ENCODE data around the gene MRPS12.
"Not testable (repeated sequence)": the region's sequence is repeated elsewhere in the genome, so short reads cannot be mapped to it uniquely, and the experiment has no call there.

The MRPS12 gene

GRCh38 chr19:38930776-38931520 lies at the start of gene MRPS12:
MRPS12 (plus strand) TSS chr19:38930944; CDS start chr19:38931295, 351 bp downstream.
- Histone ChIP-seq H3K36me3 (ENCODE audit: control insufficient read depth, insufficient read depth, low read length) (peaks cover 27% of the 10 kb centered on the region), H3K9me3 (ENCODE audit: control insufficient read depth, insufficient read depth, low read length) (peaks cover 15% of the 10 kb centered on the region), H3K4me3 (ENCODE audit: low read depth, low read length) (peak within 1 kb of the TSS; percentile 88), H3K4me1 (ENCODE audit: control insufficient read depth, insufficient read depth, low read length) (0 out of 2 replicates have a peak, but pooled peaks cover 3% of the 10 kb centered on the region), H3K9ac (ENCODE audit: low read depth, low read length) (peak within 1 kb of the TSS; percentile 96), H3K27me3 (ENCODE audit: control insufficient read depth, insufficient read depth, low read length) (no peaks in the 10 kb centered on the region), H3K27ac (ENCODE audit: low read depth, low read length) (peak within 1 kb of the TSS; percentile 99)

DNA sequence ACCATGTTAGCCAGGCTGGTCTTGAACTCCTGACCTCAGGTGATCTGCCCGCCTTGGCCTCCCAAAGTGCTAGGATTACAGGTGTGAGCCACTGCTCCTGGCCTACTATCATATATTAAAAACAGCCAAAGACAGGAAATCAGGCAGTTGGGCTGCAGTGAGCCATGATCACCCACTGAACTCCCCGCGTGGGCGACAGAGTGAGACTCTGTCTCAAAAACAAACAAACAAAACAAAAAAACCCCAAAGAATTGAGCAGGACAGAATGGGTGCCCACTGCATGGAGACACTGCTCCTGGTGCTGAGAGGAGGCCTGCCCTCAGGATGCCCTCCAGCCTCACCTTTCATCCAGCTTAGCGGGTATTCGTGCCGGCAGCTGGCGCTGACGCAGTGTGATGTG lies 47.5 kb upstream of the MRPS12 start:
- H3K27me3 ChIP-seq (ENCODE audit: control insufficient read depth, insufficient read depth, low read length), result no peaks in the 10 kb centered on the region
- no peak overlapping the region for H3K27ac ChIP-seq (ENCODE audit: low read depth, low read length)
- H3K4me3 ChIP-seq (ENCODE audit: low read depth, low read length), result no peak overlapping the region
- H3K36me3 ChIP-seq (ENCODE audit: control insufficient read depth, insufficient read depth, low read length), result no peaks in the 10 kb centered on the region
- H3K9ac ChIP-seq (ENCODE audit: low read depth, low read length), result no peak overlapping the region
- no peaks in the 10 kb centered on the region for H3K9me3 ChIP-seq (ENCODE audit: control insufficient read depth, insufficient read depth, low read length)
- no peaks in the 10 kb centered on the region for H3K4me1 ChIP-seq (ENCODE audit: control insufficient read depth, insufficient read depth, low read length)

DNA sequence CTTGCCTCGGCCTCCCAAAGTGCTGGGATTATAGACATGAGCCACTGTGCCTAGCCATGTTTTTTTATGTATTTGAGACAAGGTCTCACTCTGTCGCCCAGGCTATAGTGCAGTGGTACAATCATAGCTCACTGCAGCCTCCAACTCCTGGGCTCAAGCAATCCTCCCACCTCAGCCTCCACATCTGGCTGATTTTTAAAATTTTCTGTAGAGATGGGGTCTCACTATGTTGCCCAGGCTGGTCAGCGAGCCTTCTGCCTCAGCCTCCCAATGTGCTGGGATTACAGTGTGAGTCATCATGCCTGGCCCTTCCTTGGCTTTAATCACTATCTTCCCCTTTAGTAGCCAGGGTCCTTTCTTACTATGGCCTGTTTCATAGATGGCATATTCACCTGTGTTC lies 46.1 kb upstream of the MRPS12 start:
- not testable (repeated sequence) for H3K27ac ChIP-seq (ENCODE audit: low read depth, low read length); H3K9me3 ChIP-seq (ENCODE audit: control insufficient read depth, insufficient read depth, low read length); H3K9ac ChIP-seq (ENCODE audit: low read depth, low read length); H3K27me3 ChIP-seq (ENCODE audit: control insufficient read depth, insufficient read depth, low read length); H3K4me1 ChIP-seq (ENCODE audit: control insufficient read depth, insufficient read depth, low read length); H3K4me3 ChIP-seq (ENCODE audit: low read depth, low read length); H3K36me3 ChIP-seq (ENCODE audit: control insufficient read depth, insufficient read depth, low read length)

DNA sequence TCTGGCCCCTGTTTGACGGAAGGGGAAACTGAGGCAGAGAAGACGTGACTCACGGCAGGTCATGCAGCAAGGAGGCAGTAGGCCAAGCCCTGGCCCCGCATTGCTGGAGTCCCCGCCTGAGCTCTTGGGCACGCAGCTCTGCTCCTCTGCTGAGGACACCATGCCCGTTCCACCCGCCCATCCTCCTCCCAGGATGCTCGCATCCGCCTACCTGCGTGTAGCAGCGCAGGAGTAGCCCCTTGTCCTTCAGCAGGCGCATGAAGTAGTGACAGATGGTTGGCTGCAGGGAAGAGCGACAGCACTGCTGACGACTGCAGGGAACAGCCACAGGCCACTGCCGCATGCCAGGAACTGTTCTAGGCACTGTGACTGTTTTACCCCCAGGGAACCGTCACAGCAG lies 41.9 kb upstream of the MRPS12 start:
- Histone ChIP-seq H3K27me3 (ENCODE audit: control insufficient read depth, insufficient read depth, low read length) (no peaks in the 10 kb centered on the region), H3K9me3 (ENCODE audit: control insufficient read depth, insufficient read depth, low read length) (no peaks in the 10 kb centered on the region), H3K36me3 (ENCODE audit: control insufficient read depth, insufficient read depth, low read length) (no peaks in the 10 kb centered on the region), H3K4me1 (ENCODE audit: control insufficient read depth, insufficient read depth, low read length) (no peaks in the 10 kb centered on the region), H3K27ac (ENCODE audit: low read depth, low read length) (no peak overlapping the region), H3K4me3 (ENCODE audit: low read depth, low read length) (no peak overlapping the region), H3K9ac (ENCODE audit: low read depth, low read length) (no peak overlapping the region)

DNA sequence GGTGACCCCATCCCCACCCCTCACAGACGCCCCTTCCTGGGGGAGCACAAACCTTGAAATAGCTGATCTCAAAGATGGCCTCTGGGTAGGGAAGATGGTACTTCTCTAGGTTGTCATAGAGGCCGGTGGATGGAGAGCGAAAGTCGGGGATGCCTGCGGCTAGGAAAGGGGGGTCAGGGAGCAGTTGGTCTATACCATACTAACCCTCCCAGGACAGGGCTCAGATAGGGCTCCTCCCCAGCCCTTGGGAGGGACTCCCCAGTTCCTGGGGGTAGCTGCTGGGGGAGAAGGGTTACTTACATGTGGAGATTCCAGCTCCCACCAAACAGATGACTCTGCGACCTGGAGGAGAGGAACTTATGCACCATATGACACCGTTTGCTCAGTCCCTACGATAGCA lies 40.9 kb upstream of the MRPS12 start:
- no peak overlapping the region for H3K27ac ChIP-seq (ENCODE audit: low read depth, low read length)
- no peaks in the 10 kb centered on the region for H3K9me3 ChIP-seq (ENCODE audit: control insufficient read depth, insufficient read depth, low read length)
- no peaks in the 10 kb centered on the region for H3K4me1 ChIP-seq (ENCODE audit: control insufficient read depth, insufficient read depth, low read length)
- no peak overlapping the region for H3K4me3 ChIP-seq (ENCODE audit: low read depth, low read length)
- no peak overlapping the region for H3K9ac ChIP-seq (ENCODE audit: low read depth, low read length)
- H3K27me3 ChIP-seq (ENCODE audit: control insufficient read depth, insufficient read depth, low read length), result no peaks in the 10 kb centered on the region
- H3K36me3 ChIP-seq (ENCODE audit: control insufficient read depth, insufficient read depth, low read length), result no peaks in the 10 kb centered on the region

GRCh38 chr19:38890686-38891085 lies 40.1 kb upstream of the MRPS12 start:
- Histone ChIP-seq H3K9ac (ENCODE audit: low read depth, low read length) (no peak overlapping the region), H3K4me1 (ENCODE audit: control insufficient read depth, insufficient read depth, low read length) (no peaks in the 10 kb centered on the region), H3K36me3 (ENCODE audit: control insufficient read depth, insufficient read depth, low read length) (no peaks in the 10 kb centered on the region), H3K27me3 (ENCODE audit: control insufficient read depth, insufficient read depth, low read length) (no peaks in the 10 kb centered on the region), H3K4me3 (ENCODE audit: low read depth, low read length) (no peak overlapping the region), H3K27ac (ENCODE audit: low read depth, low read length) (no peak overlapping the region), H3K9me3 (ENCODE audit: control insufficient read depth, insufficient read depth, low read length) (no peaks in the 10 kb centered on the region)

GRCh38 chr19:38891771-38892170 lies 39.0 kb upstream of the MRPS12 start:
- H3K4me1 ChIP-seq (ENCODE audit: control insufficient read depth, insufficient read depth, low read length), result no peaks in the 10 kb centered on the region

DNA sequence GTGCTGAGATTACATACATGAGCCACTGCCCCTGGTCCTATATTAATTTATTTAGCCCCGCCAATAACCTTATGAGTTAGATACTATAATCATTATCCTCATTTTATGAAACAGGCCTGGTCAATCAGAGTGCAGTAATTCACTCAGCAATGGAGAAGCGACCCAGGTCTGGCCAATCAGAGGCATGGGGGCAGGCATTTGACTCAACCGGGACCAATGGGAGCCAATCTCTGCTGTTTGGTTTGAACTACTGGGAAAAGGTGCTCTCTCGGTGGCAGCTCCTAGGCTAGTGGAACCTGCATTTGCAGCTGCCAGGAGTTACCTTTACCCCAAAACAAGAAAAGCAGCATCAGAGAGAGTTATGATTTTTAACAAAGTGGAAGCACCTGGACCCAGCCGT lies 37.9 kb upstream of the MRPS12 start:
- Histone ChIP-seq H3K36me3 (ENCODE audit: control insufficient read depth, insufficient read depth, low read length) (no peaks in the 10 kb centered on the region), H3K9me3 (ENCODE audit: control insufficient read depth, insufficient read depth, low read length) (no peaks in the 10 kb centered on the region), H3K27ac (ENCODE audit: low read depth, low read length) (no peak overlapping the region), H3K4me3 (ENCODE audit: low read depth, low read length) (no peak overlapping the region), H3K4me1 (ENCODE audit: control insufficient read depth, insufficient read depth, low read length) (no peaks in the 10 kb centered on the region), H3K9ac (ENCODE audit: low read depth, low read length) (no peak overlapping the region), H3K27me3 (ENCODE audit: control insufficient read depth, insufficient read depth, low read length) (no peaks in the 10 kb centered on the region)

More at GRCh38 chr19:38891771-38892170, 39.0 kb upstream of the MRPS12 start:
- H3K36me3 ChIP-seq (ENCODE audit: control insufficient read depth, insufficient read depth, low read length), result no peaks in the 10 kb centered on the region
- no peak overlapping the region for H3K4me3 ChIP-seq (ENCODE audit: low read depth, low read length)
- H3K9me3 ChIP-seq (ENCODE audit: control insufficient read depth, insufficient read depth, low read length), result no peaks in the 10 kb centered on the region
- H3K27me3 ChIP-seq (ENCODE audit: control insufficient read depth, insufficient read depth, low read length), result no peaks in the 10 kb centered on the region
- no peak overlapping the region for H3K9ac ChIP-seq (ENCODE audit: low read depth, low read length)
- H3K27ac ChIP-seq (ENCODE audit: low read depth, low read length), result no peak overlapping the region

- no peak overlapping the region for H3K27ac ChIP-seq (ENCODE audit: low read depth, low read length)
- no peaks in the 10 kb centered on the region for H3K9me3 ChIP-seq (ENCODE audit: control insufficient read depth, insufficient read depth, low read length)
- H3K9ac ChIP-seq (ENCODE audit: low read depth, low read length), result no peak overlapping the region
- H3K4me1 ChIP-seq (ENCODE audit: control insufficient read depth, insufficient read depth, low read length), result no peaks in the 10 kb centered on the region
- H3K4me3 ChIP-seq (ENCODE audit: low read depth, low read length), result no peak overlapping the region
- no peaks in the 10 kb centered on the region for H3K36me3 ChIP-seq (ENCODE audit: control insufficient read depth, insufficient read depth, low read length)
- 0 out of 2 replicates have a peak, but pooled peaks cover under 1% of the 10 kb centered on the region for H3K27me3 ChIP-seq (ENCODE audit: control insufficient read depth, insufficient read depth, low read length)
These were observed 37.4 kb upstream of the MRPS12 start for GRCh38 chr19:38893341-38893771.

DNA sequence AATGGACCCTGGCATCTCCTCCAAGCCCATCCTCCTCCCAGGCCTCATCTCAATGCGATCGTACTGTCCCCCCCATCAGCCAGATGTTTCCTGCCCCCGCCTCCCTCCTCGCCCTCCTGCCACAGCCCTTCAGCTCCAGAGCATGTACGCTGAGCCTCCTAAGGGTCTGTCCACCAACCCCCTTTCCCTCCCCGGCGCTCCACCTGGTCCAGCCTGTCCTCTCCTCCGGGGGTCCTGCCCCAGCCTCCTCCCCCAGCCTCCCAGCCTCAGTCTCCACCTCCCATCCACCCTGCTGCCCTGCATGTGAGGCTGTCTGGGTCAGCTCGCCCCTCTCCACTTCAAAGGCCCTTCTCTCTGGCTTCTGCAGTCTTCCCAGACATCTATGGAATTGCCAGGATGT lies 35.8 kb upstream of the MRPS12 start:
- Histone ChIP-seq H3K27ac (ENCODE audit: low read depth, low read length) (no peak overlapping the region), H3K36me3 (ENCODE audit: control insufficient read depth, insufficient read depth, low read length) (no peaks in the 10 kb centered on the region), H3K9ac (ENCODE audit: low read depth, low read length) (no peak overlapping the region), H3K4me1 (ENCODE audit: control insufficient read depth, insufficient read depth, low read length) (no peaks in the 10 kb centered on the region), H3K27me3 (ENCODE audit: control insufficient read depth, insufficient read depth, low read length) (peaks cover 7% of the 10 kb centered on the region; the same call in 1 of the 2 replicates), H3K9me3 (ENCODE audit: control insufficient read depth, insufficient read depth, low read length) (no peaks in the 10 kb centered on the region), H3K4me3 (ENCODE audit: low read depth, low read length) (no peak overlapping the region)

- no peaks in the 10 kb centered on the region for H3K9me3 ChIP-seq (ENCODE audit: control insufficient read depth, insufficient read depth, low read length)
- peak overlapping the region; percentile 93 for H3K4me3 ChIP-seq (ENCODE audit: low read depth, low read length)
- H3K36me3 ChIP-seq (ENCODE audit: control insufficient read depth, insufficient read depth, low read length), result no peaks in the 10 kb centered on the region
- peaks cover 6% of the 10 kb centered on the region; the same call in 1 of the 2 replicates for H3K4me1 ChIP-seq (ENCODE audit: control insufficient read depth, insufficient read depth, low read length)
- H3K9ac ChIP-seq (ENCODE audit: low read depth, low read length), result no peak overlapping the region
- no peak overlapping the region for H3K27ac ChIP-seq (ENCODE audit: low read depth, low read length)
- H3K27me3 ChIP-seq (ENCODE audit: control insufficient read depth, insufficient read depth, low read length), result peaks cover 7% of the 10 kb centered on the region; the same call in 1 of the 2 replicates
These were observed 31.8 kb upstream of the MRPS12 start for GRCh38 chr19:38898788-38899446.
